Right atrium auricular region (tissue), 2 donors: ENCODE data around the gene PDE9A. TPM values are rescaled to one million over a fixed set of nuclear protein-coding genes. Genes with fewer than 3 reads are reported as not detected.

ENCODE experiments used
- DNase-seq: peaks from one replicate; pipeline ENCODE4 v3.0.0-alpha.2; 2019; ENCODE audit warnings: low spot score
- H3K27ac ChIP-seq, 2 donors: fragments of 200-600 bp; sonication (generic); 1 replicate in 1 of 2; 2 replicates in 1 of 2; pipeline ENCODE4 v1.5.1; 2016 to 2019
- H3K27me3 ChIP-seq, 2 donors: fragments of 200-600 bp; sonication (generic); one replicate each; pipeline versions ENCODE4 v1.5.1 to v1.6.0; 2017 to 2019
- H3K36me3 ChIP-seq: fragments of 200-600 bp; sonication (generic); one replicate; pipeline ENCODE4 v1.5.1; 2016
- H3K4me1 ChIP-seq, 2 donors: fragments of 200-600 bp; sonication (generic); one replicate each; pipeline versions ENCODE4 v1.5.1 to v1.6.0; 2017 to 2019
- H3K4me3 ChIP-seq, 2 donors: fragments of 200-600 bp; sonication (generic); 1 replicate in 1 of 2; 2 replicates in 1 of 2; pipeline ENCODE4 v1.5.1; 2017 to 2019; ENCODE audit warnings: mild to moderate bottlenecking in 1 of 2, moderate library complexity in 1 of 2
- H3K9me3 ChIP-seq, 2 donors: fragments of 200-600 bp; sonication (generic); one replicate each; pipeline ENCODE4 v1.5.1; 2019
- total RNA-seq, 2 donors: library from RNA; depleted of rRNA; stranded (reverse); fragments of >200 nt; gene quantifications; one replicate each; pipeline ENCODE4 v1.1.0, GENCODE V29; 2016
- TF ChIP-seq, protein P1 (sequence below), 2 donors: fragments of 200-600 bp; sonication (generic); IDR thresholded peaks; one replicate each; pipeline ENCODE4 v1.5.1; 2019; ENCODE audit warnings: antibody characterized with exemption in 2 of 2

PDE9A gene
- total RNA-seq, 2 donors from 2014 or later: 1.1 to 2.0 TPM

GRCh38 chr21:42764883-42765282 lies 111.5 kb downstream of the PDE9A start:
- no peak for DNase-seq
- H3K4me1 ChIP-seq: peaks cover 0 to 7% of the 10 kb centered on the region in 2 donors
- H3K27ac ChIP-seq: no peak overlapping the region
- H3K4me3 ChIP-seq: no peak overlapping the region
- H3K36me3 ChIP-seq: no peaks in the 10 kb centered on the region
- TF ChIP-seq, protein P1, sequence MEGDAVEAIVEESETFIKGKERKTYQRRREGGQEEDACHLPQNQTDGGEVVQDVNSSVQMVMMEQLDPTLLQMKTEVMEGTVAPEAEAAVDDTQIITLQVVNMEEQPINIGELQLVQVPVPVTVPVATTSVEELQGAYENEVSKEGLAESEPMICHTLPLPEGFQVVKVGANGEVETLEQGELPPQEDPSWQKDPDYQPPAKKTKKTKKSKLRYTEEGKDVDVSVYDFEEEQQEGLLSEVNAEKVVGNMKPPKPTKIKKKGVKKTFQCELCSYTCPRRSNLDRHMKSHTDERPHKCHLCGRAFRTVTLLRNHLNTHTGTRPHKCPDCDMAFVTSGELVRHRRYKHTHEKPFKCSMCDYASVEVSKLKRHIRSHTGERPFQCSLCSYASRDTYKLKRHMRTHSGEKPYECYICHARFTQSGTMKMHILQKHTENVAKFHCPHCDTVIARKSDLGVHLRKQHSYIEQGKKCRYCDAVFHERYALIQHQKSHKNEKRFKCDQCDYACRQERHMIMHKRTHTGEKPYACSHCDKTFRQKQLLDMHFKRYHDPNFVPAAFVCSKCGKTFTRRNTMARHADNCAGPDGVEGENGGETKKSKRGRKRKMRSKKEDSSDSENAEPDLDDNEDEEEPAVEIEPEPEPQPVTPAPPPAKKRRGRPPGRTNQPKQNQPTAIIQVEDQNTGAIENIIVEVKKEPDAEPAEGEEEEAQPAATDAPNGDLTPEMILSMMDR (IDR thresholded peaks at IDR 0.05): no peak
- H3K9me3 ChIP-seq: no peaks in the 10 kb centered on the region
- no peaks in the 10 kb centered on the region for H3K27me3 ChIP-seq

- no peaks in the 10 kb centered on the region for H3K36me3 ChIP-seq
- H3K27me3 ChIP-seq: no peaks in the 10 kb centered on the region
- H3K4me1 ChIP-seq: peaks cover 0 to 7% of the 10 kb centered on the region in 2 donors
- no peaks in the 10 kb centered on the region for H3K9me3 ChIP-seq
- no peak overlapping the region for H3K4me3 ChIP-seq
- H3K27ac ChIP-seq: no peak overlapping the region
- TF ChIP-seq, protein P1 (IDR thresholded peaks at IDR 0.05): no peak
- DNase-seq: no peak
Measured at GRCh38 chr21:42765656-42766055, 112.2 kb downstream of the PDE9A start.

DNA sequence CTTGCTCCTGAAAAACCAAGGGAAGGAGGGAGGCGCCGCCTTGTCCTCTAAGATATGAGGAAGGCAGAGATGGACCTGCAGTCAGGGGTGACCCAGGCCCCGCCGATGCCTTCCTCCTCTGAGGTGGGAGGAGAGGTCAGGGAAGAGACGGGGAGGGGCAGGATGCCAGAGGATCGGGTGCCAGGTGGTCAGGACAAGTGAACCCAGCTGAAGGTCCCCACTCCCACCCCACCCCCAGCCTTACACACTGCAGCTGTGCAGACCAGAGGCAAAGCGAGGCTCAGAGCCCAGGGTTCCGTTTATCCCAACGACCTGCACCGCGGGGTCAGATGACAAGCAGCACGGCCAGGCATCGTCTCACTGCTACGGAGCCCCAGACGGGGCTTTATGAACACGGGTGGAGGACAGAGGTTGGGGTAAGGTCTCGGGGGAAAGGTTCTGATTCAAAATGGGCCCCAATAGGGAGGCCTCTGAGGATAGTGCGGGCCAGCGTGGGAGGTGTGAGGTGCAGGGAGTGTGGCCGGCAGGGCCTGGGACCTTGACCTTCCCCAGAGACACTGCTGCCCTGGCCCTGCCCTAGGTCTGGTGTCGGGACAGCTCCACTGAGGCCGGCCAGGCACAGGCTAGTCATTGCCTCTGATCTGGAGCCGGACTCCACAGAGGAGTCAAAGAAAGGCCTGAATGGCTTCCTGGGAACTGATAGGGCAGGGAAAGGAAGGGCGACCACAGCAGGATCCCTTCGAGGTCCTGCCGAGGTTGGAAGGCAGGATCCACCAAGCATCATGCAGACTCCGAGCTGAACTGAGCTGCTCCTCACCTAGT lies 113.5 kb downstream of the PDE9A start:
- Histone ChIP-seq H3K36me3 (no peaks in the 10 kb centered on the region), H3K9me3 (no peaks in the 10 kb centered on the region), H3K27me3 (no peaks in the 10 kb centered on the region), H3K27ac (no peak overlapping the region), H3K4me1 (no peaks in the 10 kb centered on the region), H3K4me3 (no peak overlapping the region)
- TF ChIP-seq, protein P1 (IDR thresholded peaks at IDR 0.05): no peak
- DNase-seq: no peak

DNA sequence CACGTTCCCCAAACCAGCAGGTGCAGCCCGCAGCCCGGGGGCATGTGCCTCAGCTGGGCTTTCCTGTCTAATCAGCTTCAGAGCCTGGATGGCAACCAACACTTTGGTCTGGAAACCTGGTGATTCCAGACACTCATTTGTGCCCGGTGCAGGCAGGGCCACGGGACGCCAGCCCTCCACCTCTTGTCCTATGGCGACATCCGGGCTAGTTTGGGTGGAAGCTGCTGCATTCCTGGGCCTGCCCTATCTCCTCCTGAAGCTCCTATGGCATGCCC lies 114.1 kb downstream of the PDE9A start:
- Histone ChIP-seq H3K9me3 (no peaks in the 10 kb centered on the region), H3K4me3 (no peak overlapping the region), H3K36me3 (no peaks in the 10 kb centered on the region), H3K27me3 (no peaks in the 10 kb centered on the region), H3K4me1 (no peaks in the 10 kb centered on the region), H3K27ac (no peak overlapping the region)
- DNase-seq: no peak
- TF ChIP-seq, protein P1 (IDR thresholded peaks at IDR 0.05): no peak

- TF ChIP-seq, protein P1 (IDR thresholded peaks at IDR 0.05): no peak
Measured at GRCh38 chr21:42768324-42769121, 115.1 kb downstream of the PDE9A start.

More at GRCh38 chr21:42768324-42769121, 115.1 kb downstream of the PDE9A start:
- Histone ChIP-seq H3K27ac (no peak overlapping the region), H3K27me3 (no peaks in the 10 kb centered on the region), H3K9me3 (no peaks in the 10 kb centered on the region), H3K4me3 (no peak overlapping the region), H3K36me3 (no peaks in the 10 kb centered on the region), H3K4me1 (no peaks in the 10 kb centered on the region)
- DNase-seq: no peak
